Measurements from ENCODE around the gene FOXO1.

DNA sequence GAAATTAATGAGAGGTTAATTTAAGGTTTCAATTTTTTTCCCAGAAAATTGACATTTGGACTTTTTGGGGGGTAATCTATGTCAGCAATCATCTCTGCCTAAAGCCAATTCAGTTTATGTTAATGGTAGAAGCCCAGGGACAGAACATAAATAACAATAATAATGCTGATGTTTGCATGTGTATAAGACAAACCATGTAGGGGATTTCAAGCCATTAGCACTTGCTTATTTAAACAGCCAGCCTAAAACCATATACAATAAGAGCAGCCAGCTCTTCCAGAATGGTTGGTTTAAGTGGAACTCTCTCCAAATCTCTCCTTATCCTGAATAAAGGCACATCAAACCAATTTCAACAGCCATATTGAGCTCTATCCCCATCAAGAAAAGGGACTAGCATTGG is 7.0 kb upstream of the FOXO1 start:
- TF ChIP-seq, protein P1, sequence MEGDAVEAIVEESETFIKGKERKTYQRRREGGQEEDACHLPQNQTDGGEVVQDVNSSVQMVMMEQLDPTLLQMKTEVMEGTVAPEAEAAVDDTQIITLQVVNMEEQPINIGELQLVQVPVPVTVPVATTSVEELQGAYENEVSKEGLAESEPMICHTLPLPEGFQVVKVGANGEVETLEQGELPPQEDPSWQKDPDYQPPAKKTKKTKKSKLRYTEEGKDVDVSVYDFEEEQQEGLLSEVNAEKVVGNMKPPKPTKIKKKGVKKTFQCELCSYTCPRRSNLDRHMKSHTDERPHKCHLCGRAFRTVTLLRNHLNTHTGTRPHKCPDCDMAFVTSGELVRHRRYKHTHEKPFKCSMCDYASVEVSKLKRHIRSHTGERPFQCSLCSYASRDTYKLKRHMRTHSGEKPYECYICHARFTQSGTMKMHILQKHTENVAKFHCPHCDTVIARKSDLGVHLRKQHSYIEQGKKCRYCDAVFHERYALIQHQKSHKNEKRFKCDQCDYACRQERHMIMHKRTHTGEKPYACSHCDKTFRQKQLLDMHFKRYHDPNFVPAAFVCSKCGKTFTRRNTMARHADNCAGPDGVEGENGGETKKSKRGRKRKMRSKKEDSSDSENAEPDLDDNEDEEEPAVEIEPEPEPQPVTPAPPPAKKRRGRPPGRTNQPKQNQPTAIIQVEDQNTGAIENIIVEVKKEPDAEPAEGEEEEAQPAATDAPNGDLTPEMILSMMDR (IDR thresholded peaks at IDR 0.05), result no peak
- TF ChIP-seq POLR2A (IDR thresholded peaks at IDR 0.05), result no peak
- no peak for TF ChIP-seq EP300 (IDR thresholded peaks at IDR 0.05)

All from suprapubic skin (tissue), 3 donors.